ENCODE measurements around the gene SEPTIN8.

- TF ChIP-seq CTCF (optimal IDR thresholded peaks at IDR 0.05 in 1 of 3, IDR thresholded peaks at IDR 0.05 in 1 of 3, conservative IDR thresholded peaks at IDR 0.05 in 1 of 3; ENCODE audit: extremely low read depth in 1 of 3, insufficient read depth in 2 of 3, low read length in 3 of 3) (peak in 2 of 3 experiments; percentile 11 to 29), EZH2 (IDR thresholded peaks at IDR 0.05; ENCODE audit: low read length) (no peak)
Observed at GRCh38 chr5:132754947-132755346, 22.1 kb downstream of the SEPTIN8 start.
